ENCODE measurements around the gene OPHN1.

The OPHN1 gene

DNA sequence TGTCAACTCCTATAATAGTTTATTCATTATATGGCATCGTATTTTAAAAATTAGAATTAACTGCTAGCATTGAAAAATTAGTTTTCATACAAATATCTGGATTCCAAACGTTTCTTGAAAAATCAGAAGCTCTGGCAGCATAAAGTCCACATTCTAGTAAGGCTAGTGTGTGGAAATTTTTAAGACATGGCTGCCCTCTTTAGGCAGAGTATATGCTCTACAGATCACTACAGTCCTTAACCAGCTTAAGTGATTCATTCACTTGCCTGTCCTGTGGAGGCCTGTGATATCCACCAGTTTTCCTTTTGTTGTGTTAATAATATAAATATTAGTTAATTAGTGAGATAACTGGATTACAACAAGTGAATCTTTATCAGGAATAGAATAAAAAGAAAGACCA, 287.2 kb downstream of the OPHN1 start:
- no peaks in the 10 kb centered on the region for H3K9me3 ChIP-seq (ENCODE audit: control insufficient read depth in 1 of 2, low read length in 2 of 2)
- no peaks in the 10 kb centered on the region for H3K36me3 ChIP-seq (ENCODE audit: control insufficient read depth in 1 of 2, insufficient read depth in 2 of 2, low read length in 2 of 2)
- no peaks in the 10 kb centered on the region for H3K4me1 ChIP-seq (ENCODE audit: control insufficient read depth in 1 of 2, insufficient read depth in 2 of 2, low read length in 2 of 2)
- H3K4me3 ChIP-seq (ENCODE audit: low read depth in 1 of 2, low read length in 2 of 2): no peak overlapping the region
- H3K27me3 ChIP-seq (ENCODE audit: low read depth, low read length): no peaks in the 10 kb centered on the region
- no peak overlapping the region for H3K27ac ChIP-seq (ENCODE audit: low read length)

DNA sequence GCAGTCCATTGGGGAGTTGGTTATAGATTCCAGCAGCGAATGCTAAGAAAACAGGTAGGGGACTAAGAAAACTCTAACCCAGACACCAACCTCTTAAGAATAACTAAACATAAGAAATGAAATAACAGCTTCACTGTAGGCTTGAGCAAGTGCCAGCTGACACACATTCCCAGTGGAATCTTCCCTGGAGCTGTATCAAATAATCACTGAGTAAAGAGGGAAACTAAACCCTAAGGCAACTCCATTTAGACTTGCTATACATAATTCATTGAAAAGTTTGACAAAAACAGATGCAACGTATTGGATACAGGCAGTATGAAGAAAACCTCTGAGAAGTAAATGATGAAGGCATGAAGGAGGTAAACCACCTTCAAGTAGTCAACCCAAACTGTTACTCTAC, 293.5 kb downstream of the OPHN1 start:
- Histone ChIP-seq H3K4me1 (ENCODE audit: control insufficient read depth in 1 of 2, insufficient read depth in 2 of 2, low read length in 2 of 2) (peaks cover 0 to 4% of the 10 kb centered on the region in 2 donors), H3K27me3 (ENCODE audit: low read depth, low read length) (no peaks in the 10 kb centered on the region), H3K9me3 (ENCODE audit: control insufficient read depth in 1 of 2, low read length in 2 of 2) (no peaks in the 10 kb centered on the region), H3K4me3 (ENCODE audit: low read depth in 1 of 2, low read length in 2 of 2) (no peak overlapping the region), H3K36me3 (ENCODE audit: control insufficient read depth in 1 of 2, insufficient read depth in 2 of 2, low read length in 2 of 2) (no peaks in the 10 kb centered on the region), H3K27ac (ENCODE audit: low read length) (no peak overlapping the region)

DNA sequence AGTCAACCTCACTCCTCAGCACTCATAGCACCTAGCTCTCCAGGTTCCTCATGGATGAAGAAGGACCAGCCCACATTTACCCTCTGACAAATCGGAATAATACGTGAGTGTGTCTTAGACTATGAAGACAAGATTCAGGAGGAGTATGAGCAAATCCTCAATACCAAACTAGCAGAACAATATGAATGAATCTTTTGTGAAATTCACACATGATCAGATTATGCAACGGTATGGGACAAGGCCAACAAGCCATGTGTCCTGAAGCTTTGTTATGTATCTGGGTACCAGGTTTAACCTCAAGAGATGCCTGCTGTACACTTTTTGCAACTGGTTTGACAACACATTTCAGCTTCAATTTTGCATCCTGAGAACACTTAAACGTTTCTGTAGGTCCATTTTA, 300.1 kb downstream of the OPHN1 start:
- Histone ChIP-seq H3K9me3 (ENCODE audit: control insufficient read depth in 1 of 2, low read length in 2 of 2) (no peaks in the 10 kb centered on the region), H3K36me3 (ENCODE audit: control insufficient read depth in 1 of 2, insufficient read depth in 2 of 2, low read length in 2 of 2) (no peaks in the 10 kb centered on the region), H3K4me3 (ENCODE audit: low read depth in 1 of 2, low read length in 2 of 2) (no peak overlapping the region), H3K27me3 (ENCODE audit: low read depth, low read length) (no peaks in the 10 kb centered on the region), H3K4me1 (ENCODE audit: control insufficient read depth in 1 of 2, insufficient read depth in 2 of 2, low read length in 2 of 2) (no peaks in the 10 kb centered on the region), H3K27ac (ENCODE audit: low read length) (no peak overlapping the region)

DNA sequence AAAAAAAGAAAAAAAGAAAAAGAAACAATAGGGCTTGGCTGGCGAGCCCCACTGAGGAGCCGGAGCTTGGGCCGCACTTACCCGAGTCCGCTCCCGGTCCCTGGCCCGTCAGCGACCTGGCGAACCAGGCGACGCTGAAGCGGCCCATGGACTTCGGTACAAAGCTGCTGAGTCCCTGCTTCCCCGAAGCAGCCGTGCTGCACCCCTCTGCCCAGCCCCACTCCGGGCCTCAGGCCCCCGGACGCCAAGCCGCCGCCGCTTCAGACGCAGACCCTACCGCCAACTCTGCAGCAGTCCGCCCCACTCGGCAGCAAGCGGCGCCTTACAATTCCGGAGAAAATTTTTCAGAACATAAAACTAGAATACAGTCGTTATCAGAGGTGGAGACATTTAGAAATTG, 300.5 kb downstream of the OPHN1 start:
- Histone ChIP-seq H3K4me3 (ENCODE audit: low read depth in 1 of 2, low read length in 2 of 2) (no peak overlapping the region), H3K36me3 (ENCODE audit: control insufficient read depth in 1 of 2, insufficient read depth in 2 of 2, low read length in 2 of 2) (no peaks in the 10 kb centered on the region), H3K9me3 (ENCODE audit: control insufficient read depth in 1 of 2, low read length in 2 of 2) (no peaks in the 10 kb centered on the region), H3K4me1 (ENCODE audit: control insufficient read depth in 1 of 2, insufficient read depth in 2 of 2, low read length in 2 of 2) (no peaks in the 10 kb centered on the region), H3K27ac (ENCODE audit: low read length) (no peak overlapping the region), H3K27me3 (ENCODE audit: low read depth, low read length) (no peaks in the 10 kb centered on the region)

DNA sequence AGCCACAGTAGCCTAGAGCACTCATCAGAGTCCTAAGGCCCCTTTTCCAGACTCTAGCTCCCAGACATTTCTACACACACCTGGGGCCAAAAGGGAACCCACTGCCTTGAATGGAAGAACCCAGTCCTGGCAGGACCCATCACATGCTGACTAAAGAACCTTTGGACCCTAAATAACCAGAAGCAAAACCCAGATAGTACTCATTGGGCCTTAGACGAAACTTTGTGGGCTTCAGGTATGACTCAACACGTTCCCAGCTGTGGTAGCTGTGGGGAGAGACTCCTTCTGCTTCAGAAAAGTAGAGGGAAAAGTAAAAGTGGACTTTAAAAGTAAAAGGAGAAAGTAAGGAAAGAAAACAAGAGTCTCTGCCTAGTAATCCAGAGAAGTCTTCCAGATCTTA, 311.5 kb downstream of the OPHN1 start:
- H3K27ac ChIP-seq (ENCODE audit: low read length): no peak overlapping the region
- H3K9me3 ChIP-seq (ENCODE audit: control insufficient read depth in 1 of 2, low read length in 2 of 2): no peaks in the 10 kb centered on the region
- no peaks in the 10 kb centered on the region for H3K4me1 ChIP-seq (ENCODE audit: control insufficient read depth in 1 of 2, insufficient read depth in 2 of 2, low read length in 2 of 2)
- H3K36me3 ChIP-seq (ENCODE audit: control insufficient read depth in 1 of 2, insufficient read depth in 2 of 2, low read length in 2 of 2): peaks cover 0 to 3% of the 10 kb centered on the region in 2 donors
- no peaks in the 10 kb centered on the region for H3K27me3 ChIP-seq (ENCODE audit: low read depth, low read length)
- no peak overlapping the region for H3K4me3 ChIP-seq (ENCODE audit: low read depth in 1 of 2, low read length in 2 of 2)

DNA sequence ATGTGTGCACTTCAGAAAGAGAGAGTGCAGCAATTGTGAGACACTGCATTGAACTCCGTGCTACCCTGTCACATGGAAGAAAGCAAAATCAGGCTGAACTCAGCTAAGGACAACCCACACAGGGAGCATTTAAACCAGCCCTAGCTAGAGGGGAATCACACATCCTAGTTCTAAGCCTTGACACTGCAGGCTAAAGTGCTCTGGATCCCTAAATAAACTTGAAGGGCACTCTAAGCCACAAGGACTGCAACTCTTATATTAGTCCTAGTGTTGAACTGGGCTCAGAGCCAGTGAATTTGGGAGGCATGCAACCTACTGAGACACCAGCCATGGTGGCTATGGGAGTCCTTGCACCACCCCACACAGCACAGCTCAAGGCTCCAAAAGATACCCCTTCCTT, 311.9 kb downstream of the OPHN1 start:
- Histone ChIP-seq H3K27ac (ENCODE audit: low read length) (no peak overlapping the region), H3K27me3 (ENCODE audit: low read depth, low read length) (no peaks in the 10 kb centered on the region), H3K9me3 (ENCODE audit: control insufficient read depth in 1 of 2, low read length in 2 of 2) (no peaks in the 10 kb centered on the region), H3K4me3 (ENCODE audit: low read depth in 1 of 2, low read length in 2 of 2) (no peak overlapping the region), H3K4me1 (ENCODE audit: control insufficient read depth in 1 of 2, insufficient read depth in 2 of 2, low read length in 2 of 2) (no peaks in the 10 kb centered on the region), H3K36me3 (ENCODE audit: control insufficient read depth in 1 of 2, insufficient read depth in 2 of 2, low read length in 2 of 2) (peaks cover 0 to 3% of the 10 kb centered on the region in 2 donors)

DNA sequence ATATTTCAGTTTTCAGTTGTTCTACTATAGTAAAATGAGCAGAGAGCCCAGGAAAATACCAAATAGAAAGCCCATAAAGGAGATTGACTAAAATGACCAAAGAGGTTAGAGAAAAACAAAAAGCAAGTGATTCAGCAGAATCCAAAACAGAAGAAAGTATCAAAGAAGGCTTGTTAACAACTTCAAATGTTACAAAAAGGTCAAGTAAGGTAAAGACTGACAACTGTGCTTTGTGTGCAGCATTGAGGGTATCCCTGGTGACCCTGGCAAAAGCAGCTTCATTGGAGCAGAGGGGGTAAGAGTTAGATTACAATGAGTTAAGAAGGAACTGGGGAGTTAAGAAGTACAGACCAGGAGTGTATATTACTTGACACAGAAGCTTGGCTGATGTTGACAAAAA, 317.9 kb downstream of the OPHN1 start:
- H3K4me1 ChIP-seq (ENCODE audit: control insufficient read depth in 1 of 2, insufficient read depth in 2 of 2, low read length in 2 of 2): no peaks in the 10 kb centered on the region
- no peak overlapping the region for H3K4me3 ChIP-seq (ENCODE audit: low read depth in 1 of 2, low read length in 2 of 2)
- H3K27me3 ChIP-seq (ENCODE audit: low read depth, low read length): no peaks in the 10 kb centered on the region
- peaks cover 5 to 9% of the 10 kb centered on the region in 2 donors for H3K36me3 ChIP-seq (ENCODE audit: control insufficient read depth in 1 of 2, insufficient read depth in 2 of 2, low read length in 2 of 2)
- no peaks in the 10 kb centered on the region for H3K9me3 ChIP-seq (ENCODE audit: control insufficient read depth in 1 of 2, low read length in 2 of 2)
- no peak overlapping the region for H3K27ac ChIP-seq (ENCODE audit: low read length)

DNA sequence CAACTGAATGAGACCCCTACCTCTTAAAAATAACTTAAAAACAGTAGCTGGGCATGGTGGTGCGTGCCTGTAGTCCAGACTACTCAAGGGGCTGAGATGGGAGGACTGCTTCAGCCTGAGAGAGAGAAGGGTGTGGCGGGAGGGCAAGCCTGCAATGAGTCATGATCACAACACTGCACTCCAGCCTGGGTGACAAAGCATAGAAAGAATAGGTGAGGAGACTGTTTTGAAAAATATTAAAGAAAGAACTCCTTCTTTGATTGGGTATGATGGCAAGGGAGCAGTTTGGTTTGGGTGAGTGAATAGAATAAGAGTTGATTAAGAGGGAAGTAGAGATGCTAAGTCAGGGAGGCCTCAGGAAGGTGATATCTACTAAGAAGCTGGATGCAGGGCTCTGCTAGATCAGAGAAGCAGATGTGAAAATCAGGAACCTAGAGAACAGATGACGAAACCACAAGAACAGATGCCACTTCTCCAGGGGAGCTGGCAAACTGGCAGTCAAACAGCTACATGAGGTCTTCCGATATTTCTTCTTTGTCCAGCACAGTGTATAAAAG, 318.6 kb downstream of the OPHN1 start:
- Histone ChIP-seq H3K4me1 (ENCODE audit: control insufficient read depth in 1 of 2, insufficient read depth in 2 of 2, low read length in 2 of 2) (no peaks in the 10 kb centered on the region), H3K27ac (ENCODE audit: low read length) (no peak overlapping the region), H3K36me3 (ENCODE audit: control insufficient read depth in 1 of 2, insufficient read depth in 2 of 2, low read length in 2 of 2) (peaks cover 5 to 9% of the 10 kb centered on the region in 2 donors), H3K9me3 (ENCODE audit: control insufficient read depth in 1 of 2, low read length in 2 of 2) (no peaks in the 10 kb centered on the region), H3K27me3 (ENCODE audit: low read depth, low read length) (no peaks in the 10 kb centered on the region), H3K4me3 (ENCODE audit: low read depth in 1 of 2, low read length in 2 of 2) (no peak overlapping the region)

DNA sequence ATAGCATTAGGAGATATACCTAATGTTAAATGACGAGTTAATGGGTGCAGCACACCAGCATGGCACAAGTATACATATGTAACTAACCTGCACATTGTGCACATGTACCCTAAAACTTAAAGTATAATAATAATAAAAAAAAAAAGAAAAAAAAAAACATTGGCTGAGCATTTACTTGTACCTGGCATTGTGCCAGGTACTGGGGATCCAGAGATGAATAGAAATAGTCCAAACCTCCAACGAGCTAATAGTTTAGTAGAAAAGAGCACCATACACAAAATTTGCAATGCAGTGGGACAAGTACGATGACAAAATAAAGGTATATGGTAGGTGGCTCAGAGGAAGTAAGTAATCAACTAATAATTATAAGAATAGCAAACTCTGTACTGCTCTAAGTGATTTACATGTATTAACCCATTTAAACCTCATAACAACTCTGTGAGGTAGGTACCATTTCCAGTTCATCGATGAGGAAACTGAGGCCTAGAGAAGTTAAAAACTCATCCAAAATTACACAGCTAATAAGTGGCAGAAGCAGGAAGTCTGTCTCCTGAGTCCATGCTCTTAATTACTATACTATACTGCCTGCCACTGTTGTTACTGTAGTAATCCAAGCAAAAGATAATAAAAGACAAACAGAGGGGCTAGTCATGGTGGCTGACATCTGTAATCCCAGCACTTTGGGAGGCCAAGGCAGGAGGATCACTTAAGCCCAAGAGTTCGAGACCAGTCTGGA, 319.3 kb downstream of the OPHN1 start:
- Histone ChIP-seq H3K4me1 (ENCODE audit: control insufficient read depth in 1 of 2, insufficient read depth in 2 of 2, low read length in 2 of 2) (no peaks in the 10 kb centered on the region), H3K27ac (ENCODE audit: low read length) (no peak overlapping the region), H3K4me3 (ENCODE audit: low read depth in 1 of 2, low read length in 2 of 2) (no peak overlapping the region), H3K9me3 (ENCODE audit: control insufficient read depth in 1 of 2, low read length in 2 of 2) (no peaks in the 10 kb centered on the region), H3K36me3 (ENCODE audit: control insufficient read depth in 1 of 2, insufficient read depth in 2 of 2, low read length in 2 of 2) (peaks cover 5 to 9% of the 10 kb centered on the region in 2 donors), H3K27me3 (ENCODE audit: low read depth, low read length) (no peaks in the 10 kb centered on the region)

DNA sequence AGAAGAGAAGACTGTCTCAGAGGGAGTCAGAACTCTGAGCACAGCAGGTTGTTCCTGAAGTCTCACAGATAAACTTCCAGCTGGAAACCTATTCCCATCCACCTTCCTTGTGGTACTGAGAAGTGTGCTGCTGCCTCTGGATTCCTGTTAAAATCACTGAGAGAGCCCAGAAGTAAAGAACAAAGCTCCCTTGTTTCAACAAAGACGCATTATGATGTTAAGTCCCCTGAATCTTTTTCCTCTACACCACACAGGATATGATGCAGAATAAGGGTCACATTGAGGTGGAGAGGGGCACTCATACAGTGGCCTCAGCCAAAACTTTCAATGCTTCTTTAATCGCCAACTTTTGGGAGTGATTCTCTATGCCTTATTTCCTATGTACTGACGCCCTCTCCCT, 321.0 kb downstream of the OPHN1 start:
- Histone ChIP-seq H3K36me3 (ENCODE audit: control insufficient read depth in 1 of 2, insufficient read depth in 2 of 2, low read length in 2 of 2) (peaks cover 5 to 6% of the 10 kb centered on the region in 2 donors), H3K27ac (ENCODE audit: low read length) (no peak overlapping the region), H3K9me3 (ENCODE audit: control insufficient read depth in 1 of 2, low read length in 2 of 2) (no peaks in the 10 kb centered on the region), H3K27me3 (ENCODE audit: low read depth, low read length) (no peaks in the 10 kb centered on the region), H3K4me3 (ENCODE audit: low read depth in 1 of 2, low read length in 2 of 2) (no peak overlapping the region), H3K4me1 (ENCODE audit: control insufficient read depth in 1 of 2, insufficient read depth in 2 of 2, low read length in 2 of 2) (no peaks in the 10 kb centered on the region)

DNA sequence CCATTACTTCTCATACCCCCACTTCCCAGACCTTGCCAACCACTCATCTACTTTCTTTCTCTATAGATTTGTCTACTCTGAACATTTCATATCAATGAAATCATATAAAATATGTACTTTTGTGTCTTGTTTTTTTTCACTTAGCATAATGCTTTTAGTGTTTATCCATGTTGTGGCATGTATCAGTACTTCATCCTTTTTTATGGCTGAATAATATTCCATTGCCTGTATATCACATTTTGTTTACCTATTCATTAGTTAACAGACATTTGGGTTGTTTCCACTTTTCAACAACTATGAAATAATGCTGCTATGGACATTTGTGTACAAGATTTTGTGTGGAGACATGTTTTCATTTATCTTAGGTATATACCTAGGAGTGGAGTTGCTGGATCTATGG, 324.1 kb downstream of the OPHN1 start:
- H3K27me3 ChIP-seq (ENCODE audit: low read depth, low read length): no peaks in the 10 kb centered on the region
- H3K9me3 ChIP-seq (ENCODE audit: control insufficient read depth in 1 of 2, low read length in 2 of 2): no peaks in the 10 kb centered on the region
- H3K27ac ChIP-seq (ENCODE audit: low read length): no peak overlapping the region
- H3K36me3 ChIP-seq (ENCODE audit: control insufficient read depth in 1 of 2, insufficient read depth in 2 of 2, low read length in 2 of 2): peaks cover 5 to 6% of the 10 kb centered on the region in 2 donors
- no peaks in the 10 kb centered on the region for H3K4me1 ChIP-seq (ENCODE audit: control insufficient read depth in 1 of 2, insufficient read depth in 2 of 2, low read length in 2 of 2)
- no peak overlapping the region for H3K4me3 ChIP-seq (ENCODE audit: low read depth in 1 of 2, low read length in 2 of 2)

DNA sequence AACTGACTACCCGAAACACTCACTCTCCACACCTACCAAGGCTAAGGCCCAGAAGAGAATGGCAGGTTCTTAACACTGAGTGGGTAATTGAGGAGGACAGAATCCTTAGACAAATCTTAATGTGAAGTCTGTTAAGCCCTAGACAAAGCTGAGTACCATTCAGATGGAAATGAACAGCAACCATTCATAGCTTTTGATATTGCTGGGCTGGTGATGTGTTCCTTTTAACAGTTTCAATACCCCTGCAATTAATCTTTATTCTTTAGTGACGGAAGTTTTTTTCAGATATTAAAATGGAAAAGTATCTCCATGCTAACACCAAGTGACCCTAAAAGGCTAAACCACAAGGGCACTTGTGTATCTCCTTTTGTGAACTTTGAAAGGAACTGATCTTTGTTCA, 334.9 kb downstream of the OPHN1 start:
- no peaks in the 10 kb centered on the region for H3K4me1 ChIP-seq (ENCODE audit: control insufficient read depth in 1 of 2, insufficient read depth in 2 of 2, low read length in 2 of 2)
- no peaks in the 10 kb centered on the region for H3K36me3 ChIP-seq (ENCODE audit: control insufficient read depth in 1 of 2, insufficient read depth in 2 of 2, low read length in 2 of 2)
- H3K4me3 ChIP-seq (ENCODE audit: low read depth in 1 of 2, low read length in 2 of 2): no peak overlapping the region
- no peak overlapping the region for H3K27ac ChIP-seq (ENCODE audit: low read length)
- no peaks in the 10 kb centered on the region for H3K27me3 ChIP-seq (ENCODE audit: low read depth, low read length)
- H3K9me3 ChIP-seq (ENCODE audit: control insufficient read depth in 1 of 2, low read length in 2 of 2): no peaks in the 10 kb centered on the region
